GM23338 (cell line): ENCODE measurements around the gene IFT43. TPM values are rescaled to one million over a fixed set of nuclear protein-coding genes. Genes with fewer than 3 reads are reported as not detected.

Experiments
- ATAC-seq: fragments of 200-7000 bp; cut with Tn5 transposase; 3 replicates; pipeline ENCODE4 v1.9.1; 2020
- DNase-seq: peaks from one replicate; pipeline ENCODE4 v3.0.0-alpha.2; 2015; ENCODE audit warnings: low spot score
- H2AFZ ChIP-seq: fragments of 200-600 bp; sonication (generic); 2 replicates; pipeline ENCODE4 v1.8.0; 2016; ENCODE audit warnings: antibody characterized with exemption, mild to moderate bottlenecking, moderate library complexity
- H3F3A ChIP-seq: fragments of 200-600 bp; sonication (generic); replicated peaks from 2 replicates; pipeline ENCODE4 v1.8.0; 2017; ENCODE audit warnings: antibody characterized with exemption, mixed run types, low read depth
- H3K27ac ChIP-seq: fragments of 200-600 bp; sonication (generic); 2 replicates; pipeline ENCODE4 v1.6.1; 2016; ENCODE audit warnings: low read depth
- H3K27me3 ChIP-seq: fragments of 200-600 bp; sonication (generic); 2 replicates; pipeline ENCODE4 v1.8.0; 2016; ENCODE audit warnings: mild to moderate bottlenecking, mixed run types, moderate library complexity; ENCODE audit not compliant: insufficient read depth
- H3K36me3 ChIP-seq: fragments of 200-600 bp; sonication (generic); 2 replicates; pipeline ENCODE4 v1.8.0; 2016; ENCODE audit warnings: mild to moderate bottlenecking; ENCODE audit not compliant: insufficient read depth
- H3K4me1 ChIP-seq: fragments of 200-600 bp; sonication (generic); 2 replicates; pipeline ENCODE4 v1.8.0; 2016; ENCODE audit warnings: mild to moderate bottlenecking, moderate library complexity; ENCODE audit not compliant: insufficient read depth
- H3K4me2 ChIP-seq: fragments of 200-600 bp; sonication (generic); 2 replicates; pipeline ENCODE4 v1.7.1; 2017; ENCODE audit warnings: mixed run types
- H3K4me3 ChIP-seq: fragments of 200-600 bp; sonication (generic); 2 replicates; pipeline ENCODE4 v1.6.1; 2016; ENCODE audit warnings: mixed run types
- H3K79me2 ChIP-seq: fragments of 200-600 bp; sonication (generic); replicated peaks from 2 replicates; pipeline ENCODE4 v1.8.0; 2017; ENCODE audit warnings: mild to moderate bottlenecking; ENCODE audit not compliant: insufficient read depth
- H3K9me2 ChIP-seq: fragments of 200-600 bp; sonication (generic); 2 replicates; pipeline ENCODE4 v1.8.0; 2017; ENCODE audit not compliant: insufficient read depth
- H4K20me1 ChIP-seq: fragments of 200-600 bp; sonication (generic); replicated peaks from 2 replicates; pipeline ENCODE4 v1.8.0; 2017; ENCODE audit warnings: mild to moderate bottlenecking; ENCODE audit not compliant: insufficient read depth
- H3K27ac Mint-ChIP-seq: 2 replicates; pipeline ENCODE4 v1.8.0; 2020; ENCODE audit warnings: inconsistent platforms, mild to moderate bottlenecking, moderate library complexity, mixed read lengths
- H3K27me3 Mint-ChIP-seq: 3 replicates; pipeline ENCODE4 v1.8.0; 2022; ENCODE audit warnings: low read depth, mild to moderate bottlenecking, moderate library complexity, mixed read lengths, inconsistent platforms; ENCODE audit not compliant: insufficient read depth, poor library complexity
- H3K36me3 Mint-ChIP-seq: 3 replicates; pipeline ENCODE4 v1.8.0; 2021; ENCODE audit warnings: low read depth, mild to moderate bottlenecking, inconsistent platforms, moderate library complexity, mixed read lengths
- H3K4me1 Mint-ChIP-seq: 3 replicates; pipeline ENCODE4 v1.8.0; 2020; ENCODE audit warnings: mild to moderate bottlenecking, inconsistent platforms, mixed read lengths
- H3K4me3 Mint-ChIP-seq: 3 replicates; pipeline ENCODE4 v1.8.0; 2021; ENCODE audit warnings: moderate library complexity, mild to moderate bottlenecking, inconsistent platforms, mixed read lengths
- H3K9me3 Mint-ChIP-seq: 3 replicates; pipeline ENCODE4 v1.8.0; 2020; ENCODE audit warnings: moderate library complexity, mild to moderate bottlenecking, inconsistent platforms, mixed read lengths
- CREB1 ChIP-seq: fragments of 250-450 bp; sonication (Bioruptor Pico); IDR thresholded peaks from 2 replicates; pipeline ENCODE4 v1.5.0; 2020; ENCODE audit warnings: low read depth, mild to moderate bottlenecking, moderate library complexity
- CTCF ChIP-seq, 2 experiments: fragments of 200-600 bp in 1 of 2; sonication (generic) in 1 of 2; conservative IDR thresholded peaks; 2 replicates each; pipeline versions ENCODE4 v1.5.1 to v1.6.1; 2016 to 2017; ENCODE audit warnings: antibody characterized with exemption in 2 of 2, low read depth in 2 of 2, mild to moderate bottlenecking in 2 of 2, moderate library complexity in 1 of 2
- ETS1 ChIP-seq: IDR thresholded peaks from 2 replicates; pipeline ENCODE4 v1.6.1; 2016; ENCODE audit warnings: antibody characterized with exemption
- EZH2 ChIP-seq: fragments of 200-600 bp; sonication (generic); IDR thresholded peaks from one replicate; pipeline ENCODE4 v1.8.0; 2017; ENCODE audit warnings: antibody characterized with exemption, mild to moderate bottlenecking, low read depth; ENCODE audit not compliant: unreplicated experiment
- JUNB ChIP-seq: IDR thresholded peaks from one replicate; pipeline ENCODE4 v1.6.1; 2016; ENCODE audit warnings: antibody characterized with exemption; ENCODE audit not compliant: unreplicated experiment
- NANOG ChIP-seq: IDR thresholded peaks from 2 replicates; pipeline ENCODE4 v1.6.1; 2016; ENCODE audit warnings: antibody characterized with exemption, borderline replicate concordance
- POLR2AphosphoS5 ChIP-seq: IDR thresholded peaks from 2 replicates; pipeline ENCODE4 v1.6.1; 2016; ENCODE audit warnings: antibody characterized with exemption, low read depth
- REST ChIP-seq: IDR thresholded peaks from one replicate; pipeline ENCODE4 v1.6.1; 2018; ENCODE audit warnings: antibody characterized with exemption; ENCODE audit not compliant: unreplicated experiment
- STAT1 ChIP-seq: IDR thresholded peaks from one replicate; pipeline ENCODE4 v1.6.1; 2016; ENCODE audit warnings: antibody characterized with exemption; ENCODE audit not compliant: unreplicated experiment
- ZNF114 ChIP-seq: fragments of 250-450 bp; sonication (Bioruptor Pico); IDR thresholded peaks from 2 replicates; pipeline ENCODE4 v1.5.0; 2020; ENCODE audit warnings: mild to moderate bottlenecking, moderate library complexity
- ZNF331 ChIP-seq: fragments of 250-450 bp; sonication (Bioruptor Pico); IDR thresholded peaks from 2 replicates; pipeline ENCODE4 v1.5.0; 2020; ENCODE audit warnings: low read depth, mild to moderate bottlenecking, moderate library complexity
- long read RNA-seq: library from polyadenylated mRNA; unstranded; transcript quantifications from one replicate; pipeline ENCODE4 v2.0.0, GENCODE V29; 2020; ENCODE audit not compliant: unreplicated experiment
- polyA plus RNA-seq: library from polyadenylated mRNA; unstranded; fragments of >200 nt; fragmentation: Nextera tagmentation; extraction: Ambion mirVana; gene quantifications from 2 replicates; pipeline ENCODE4 v1.2.1, GENCODE V29; 2016
- total RNA-seq: library from RNA; depleted of rRNA; stranded (reverse); fragments of >200 nt; shearing (Covaris generic); gene quantifications from 2 replicates; pipeline ENCODE4 v1.2.3, GENCODE V29; 2014; rRNA removed

The IFT43 gene
- total RNA-seq (17.5 and 21.5 TPM in 2 replicates), polyA plus RNA-seq (43.1 and 49.9 TPM in 2 replicates)
- long read RNA-seq, transcript IFT43-202 (9 exons, 833 nt): major isoform, 13 of 28 reads
- long read RNA-seq, partial matches to known transcripts: 4 of 28 reads
- long read RNA-seq, other reads (novel, unspliced or antisense): 8 of 28 reads

DNA sequence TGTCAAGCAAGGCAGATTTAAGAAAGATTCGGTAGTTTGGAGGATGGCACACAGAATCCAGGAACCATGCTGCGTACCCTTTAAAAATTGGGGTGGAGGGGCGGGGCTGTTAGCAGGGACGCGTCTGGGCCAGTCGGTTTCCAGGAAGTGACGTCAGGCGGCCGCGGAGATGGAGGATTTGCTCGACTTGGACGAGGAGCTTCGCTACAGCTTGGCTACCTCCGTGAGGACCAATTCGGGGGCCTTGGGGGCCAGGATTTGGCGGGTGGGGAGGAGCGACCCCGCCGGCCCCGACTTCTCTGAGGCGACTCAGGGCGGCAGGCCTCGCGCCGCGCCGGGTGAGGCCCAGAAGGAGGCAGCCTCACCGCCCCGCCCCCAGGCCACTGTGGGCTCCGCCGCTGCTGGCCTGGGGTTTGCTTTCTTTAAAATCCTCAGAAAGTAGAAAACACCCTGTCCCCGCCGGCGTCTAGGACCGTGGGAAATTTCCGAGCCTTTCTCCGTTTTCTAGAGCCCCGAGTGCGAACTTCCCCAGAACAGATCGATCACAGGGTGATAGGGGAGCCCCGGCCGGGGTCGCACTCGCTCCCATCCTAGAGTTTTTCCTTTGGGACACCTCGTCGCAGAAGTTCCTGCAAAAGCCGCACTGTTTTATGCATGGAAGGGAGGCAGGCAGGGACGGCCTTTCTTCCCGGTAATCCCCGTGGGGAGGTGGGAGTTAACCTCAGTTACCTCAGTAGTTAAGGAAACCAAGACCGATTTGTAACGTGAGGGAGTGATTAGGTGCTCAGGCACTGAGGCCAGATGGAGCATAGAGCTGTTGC, at the start of gene IFT43:
TSS of gene IFT43 (plus strand) at position 146 of the 821 bp plus-strand sequence. CDS start at position 170, 24 bp downstream.
- DNase-seq (peak; percentile 90), ATAC-seq (peak; percentile 43)
- Histone ChIP-seq H3K79me2 (peaks cover 11% of the 10 kb centered on the region; the same call in 1 of the 2 replicates), H3K4me3 (peak within 1 kb of the TSS; percentile 98), H3K36me3 (no peaks in the 10 kb centered on the region), H3F3A (0 out of 2 replicates have a peak, but pooled peaks cover 2% of the 10 kb centered on the region), H4K20me1 (no peaks in the 10 kb centered on the region; the same call in none of the 2 replicates), H3K27ac (0 out of 2 replicates have a peak within 1 kb of the TSS, but pooled peaks have one; percentile 64), H3K4me1 (peaks cover 14% of the 10 kb centered on the region), H3K4me2 (peak within 1 kb of the TSS; percentile 98), H3K27me3 (peaks cover 35% of the 10 kb centered on the region), H3K9me2 (no peaks in the 10 kb centered on the region), H2AFZ (peak within 1 kb of the TSS; percentile 95)
- Mint-ChIP-seq H3K36me3 (no peaks in the 10 kb centered on the region), H3K27me3 (peaks cover 18% of the 10 kb centered on the region), H3K4me1 (peaks cover 17% of the 10 kb centered on the region), H3K9me3 (no peaks in the 10 kb centered on the region; the same call in 2 of the 3 replicates), H3K4me3 (peak within 1 kb of the TSS; percentile 95), H3K27ac (peak within 1 kb of the TSS; percentile 78)
- TF ChIP-seq ZNF331 (CRISPR knock-in tag) (no peak), ZNF114 (CRISPR knock-in tag) (no peak), JUNB (no peak), POLR2AphosphoS5 (peak; percentile 64), EZH2 (no peak), CREB1 (peak; percentile 92), CTCF (conservative IDR thresholded peaks at IDR 0.05; ENCODE audit: low read depth in 2 of 2) (no peak), STAT1 (no peak), NANOG (no peak), ETS1 (peak; percentile 33; the same call in 1 of the 2 replicates), REST (no peak)
